SK-N-SH (cell line): ENCODE results near the gene EPHA5. TPM values are rescaled to one million over a fixed set of nuclear protein-coding genes. Genes with fewer than 3 reads are reported as not detected.

Experiments used
- CTCF ChIA-PET: fragments of 300-600, 350-600 bp; formaldehyde crosslinking; extraction: SDS; loops from one replicate; lab custom pipeline; 2021; lab: Yijun Ruan, JAX
- POLR2A ChIA-PET: fragments of 350-600 bp; sonication (Branson Sonifier 250); formaldehyde crosslinking; extraction: SDS; loops from one replicate; lab custom pipeline; 2020; ENCODE audit warnings: antibody characterized with exemption, inconsistent platforms; lab: Yijun Ruan, JAX
- DNase-seq: peaks from one replicate; pipeline ENCODE4 v3.0.0; 2012
- H2AFZ ChIP-seq: fragments of 200-600 bp; sonication (generic); 2 replicates; pipeline ENCODE4 v1.8.1; 2016; ENCODE audit warnings: antibody characterized with exemption, mild to moderate bottlenecking, low read depth
- H3F3A ChIP-seq: fragments of 200-600 bp; sonication (generic); replicated peaks from 2 replicates; pipeline ENCODE3; 2016; ENCODE audit warnings: antibody characterized with exemption, mild to moderate bottlenecking; ENCODE audit not compliant: insufficient read depth
- H3K27ac ChIP-seq, 2 experiments: fragments of 200-500 bp in 1 of 2; fragments of 200-600 bp in 1 of 2; sonication (Bioruptor generic) in 1 of 2; sonication (generic), shearing (Covaris generic) in 1 of 2; 2 replicates each; pipeline versions ENCODE4 v1.5.1 to v1.6.1; 2014 to 2016; ENCODE audit warnings: low read depth in 2 of 2, inconsistent platforms in 1 of 2, low read length in 1 of 2, mild to moderate bottlenecking in 1 of 2, mixed read lengths in 1 of 2
- H3K27me3 ChIP-seq: fragments of 200-600 bp; sonication (generic), shearing (Covaris generic); 2 replicates; pipeline ENCODE4 v1.6.1; 2016; ENCODE audit warnings: mixed run types; ENCODE audit not compliant: insufficient read depth
- H3K36me3 ChIP-seq, 2 experiments: fragments of 200-500 bp in 1 of 2; fragments of 200-600 bp in 1 of 2; sonication (Bioruptor generic) in 1 of 2; sonication (generic) in 1 of 2; replicated peaks in 1 of 2; 2 replicates each; pipeline versions ENCODE3 to v1.5.1; 2014 to 2016; ENCODE audit warnings: low read length in 1 of 2, mild to moderate bottlenecking in 1 of 2; ENCODE audit not compliant: insufficient read depth in 2 of 2, control insufficient read depth in 1 of 2
- H3K4me1 ChIP-seq, 2 experiments: fragments of 200-500 bp in 1 of 2; fragments of 200-600 bp in 1 of 2; sonication (Bioruptor generic) in 1 of 2; sonication (generic), shearing (Covaris generic) in 1 of 2; 2 replicates each; pipeline versions ENCODE4 v1.5.1 to v1.6.1; 2014 to 2016; ENCODE audit warnings: low read depth in 1 of 2, low read length in 1 of 2, mixed run types in 1 of 2; ENCODE audit not compliant: insufficient read depth in 2 of 2, control insufficient read depth in 1 of 2
- H3K4me2 ChIP-seq: fragments of 200-600 bp; sonication (generic), shearing (Covaris generic); 2 replicates; pipeline ENCODE4 v1.6.1; 2017; ENCODE audit warnings: mixed run types
- H3K4me3 ChIP-seq, 2 experiments: fragments of 200-500 bp in 1 of 2; fragments of 200-600 bp in 1 of 2; sonication (Bioruptor generic) in 1 of 2; sonication (generic), shearing (Covaris generic) in 1 of 2; 2 replicates each; pipeline versions ENCODE4 v1.5.1 to v1.8.1; 2014 to 2016; ENCODE audit warnings: low read depth in 2 of 2, inconsistent platforms in 1 of 2, low read length in 1 of 2, mild to moderate bottlenecking in 1 of 2, mixed read lengths in 1 of 2, moderate library complexity in 1 of 2
- H3K79me2 ChIP-seq: fragments of 200-600 bp; sonication (generic); 2 replicates; pipeline ENCODE4 v1.8.1; 2017; ENCODE audit warnings: mild to moderate bottlenecking; ENCODE audit not compliant: insufficient read depth
- H3K9ac ChIP-seq: fragments of 200-600 bp; sonication (generic); 2 replicates; pipeline ENCODE4 v1.6.1; 2017; ENCODE audit warnings: mixed run types
- H3K9me2 ChIP-seq: fragments of 200-600 bp; sonication (generic); 2 replicates; pipeline ENCODE4 v1.6.1; 2017; ENCODE audit warnings: mixed run types
- H3K9me3 ChIP-seq: fragments of 200-600 bp; sonication (generic); 2 replicates; pipeline ENCODE4 v1.6.1; 2017; ENCODE audit warnings: mixed run types, mild to moderate bottlenecking, moderate library complexity
- H4K20me1 ChIP-seq: fragments of 200-600 bp; sonication (generic); 2 replicates; pipeline ENCODE4 v1.6.1; 2017; ENCODE audit warnings: mild to moderate bottlenecking, mixed run types; ENCODE audit not compliant: insufficient read depth
- CHD2 ChIP-seq: fragments of 150-350 bp; IDR thresholded peaks from 2 replicates; pipeline ENCODE4 v1.6.1; 2018; ENCODE audit warnings: low read length; ENCODE audit not compliant: partially characterized antibody
- CTCF ChIP-seq: fragments of 200-600 bp; sonication (generic); IDR thresholded peaks from 2 replicates; pipeline ENCODE4 v1.6.1; 2017; ENCODE audit warnings: antibody characterized with exemption, mild to moderate bottlenecking, moderate library complexity
- ELF1 ChIP-seq: IDR thresholded peaks from 2 replicates; pipeline ENCODE4 v1.4.0; 2012
- EP300 ChIP-seq, 2 experiments: IDR thresholded peaks; 2 replicates each; pipeline versions ENCODE4 v1.4.0 to v1.6.1; 2012; ENCODE audit warnings: borderline replicate concordance in 1 of 2, low read depth in 1 of 2, low read length in 1 of 2
- EZH2phosphoT487 ChIP-seq: fragments of 200-600 bp; sonication (generic); IDR thresholded peaks from 2 replicates; pipeline ENCODE4 v1.6.1; 2017; ENCODE audit warnings: low read depth, mixed run types, mild to moderate bottlenecking, antibody characterized with exemption, moderate library complexity, borderline replicate concordance
- FOSL2 ChIP-seq: IDR thresholded peaks from 2 replicates; pipeline ENCODE4 v1.4.0; 2012; ENCODE audit warnings: low read depth, mild to moderate bottlenecking, moderate library complexity, borderline replicate concordance
- FOXJ3 ChIP-seq: sonication (generic); formaldehyde crosslinking; IDR thresholded peaks from 2 replicates; pipeline ENCODE4 v1.5.1; 2020; ENCODE audit warnings: mild to moderate bottlenecking, missing genetic modification reagents
- FOXM1 ChIP-seq: IDR thresholded peaks from 2 replicates; pipeline ENCODE4 v1.4.0; 2012; ENCODE audit warnings: low read depth, mild to moderate bottlenecking
- GABPA ChIP-seq: IDR thresholded peaks from 2 replicates; pipeline ENCODE4 v1.4.0; 2012; ENCODE audit warnings: low read depth, mild to moderate bottlenecking
- GATA2 ChIP-seq: sonication (generic); formaldehyde crosslinking; IDR thresholded peaks from 2 replicates; pipeline ENCODE4 v1.5.0; 2020; ENCODE audit warnings: mild to moderate bottlenecking, missing genetic modification reagents
- JUND ChIP-seq: IDR thresholded peaks from 2 replicates; pipeline ENCODE4 v1.4.0; 2012
- MXI1 ChIP-seq: IDR thresholded peaks from 2 replicates; pipeline ENCODE4 v1.6.1; 2012; ENCODE audit warnings: mild to moderate bottlenecking, low read depth, low read length, improper control_type of control experiment
- NFIC ChIP-seq: IDR thresholded peaks from 2 replicates; pipeline ENCODE4 v1.4.0; 2012; ENCODE audit warnings: borderline replicate concordance
- NRF1 ChIP-seq: IDR thresholded peaks from 2 replicates; pipeline ENCODE4 v1.6.1; 2012; ENCODE audit warnings: low read depth, mild to moderate bottlenecking, low read length
- PBX3 ChIP-seq: IDR thresholded peaks from 2 replicates; pipeline ENCODE4; 2012
- RAD21 ChIP-seq: IDR thresholded peaks from 2 replicates; pipeline ENCODE4 v1.6.1; 2012; ENCODE audit warnings: mild to moderate bottlenecking, low read length
- RCOR1 ChIP-seq: fragments of 150-350 bp; IDR thresholded peaks from 2 replicates; pipeline ENCODE4 v1.6.1; 2017; ENCODE audit warnings: antibody characterized with exemption, low read length
- SIN3A ChIP-seq: IDR thresholded peaks from 2 replicates; pipeline ENCODE4 v1.6.1; 2012; ENCODE audit warnings: low read depth, mild to moderate bottlenecking, low read length, moderate library complexity, borderline replicate concordance
- SMC3 ChIP-seq: IDR thresholded peaks from 2 replicates; pipeline ENCODE4 v1.6.1; 2012; ENCODE audit warnings: low read depth, low read length, improper control_type of control experiment
- TAF1 ChIP-seq: IDR thresholded peaks from 2 replicates; pipeline ENCODE4 v1.6.1; 2012; ENCODE audit warnings: low read depth, mild to moderate bottlenecking, low read length, moderate library complexity, borderline replicate concordance
- TCF12 ChIP-seq: IDR thresholded peaks from 2 replicates; pipeline ENCODE4 v1.4.0; 2012
- TEAD4 ChIP-seq: IDR thresholded peaks from 2 replicates; pipeline ENCODE4 v1.4.0; 2012; ENCODE audit warnings: mild to moderate bottlenecking, borderline replicate concordance; ENCODE audit not compliant: insufficient read depth
- USF1 ChIP-seq: IDR thresholded peaks from 2 replicates; pipeline ENCODE4 v1.4.0; 2012; ENCODE audit warnings: low read depth, borderline replicate concordance
- whole genome bisulfite sequencing: methylation state at CpG from one replicate; pipeline ENCODE4 v1.1.6; 2017; ENCODE audit warnings: low lambda C conversion rate; 5-methylcytosine and 5-hydroxymethylcytosine counted together
- polyA plus RNA-seq, 3 experiments: library from polyadenylated mRNA; depleted of rRNA; stranded (reverse); fragments of >200 nt; gene quantifications; 2 replicates each; pipeline ENCODE4 v1.2.3, GENCODE V29; 2012
- TF ChIP-seq, protein P1 (sequence below): fragments of 150-350 bp; IDR thresholded peaks from 2 replicates; pipeline ENCODE4 v1.6.1; 2016; ENCODE audit warnings: mild to moderate bottlenecking, low read depth, low read length
- TF ChIP-seq, protein P2 (sequence below): fragments of 150-350 bp; IDR thresholded peaks from 2 replicates; pipeline ENCODE4 v1.6.1; 2017; ENCODE audit warnings: antibody characterized with exemption, low read length, low read depth, borderline replicate concordance

Gene EPHA5
- polyA plus RNA-seq, 1 of the 3 experiments (the other 2 are of a cell fraction) = not detected

- Histone ChIP-seq H3K4me3 (no peak overlapping the region), H3K27me3 (no peaks in the 10 kb centered on the region), H3K9me3 (no peaks in the 10 kb centered on the region; the same call in 1 of the 2 replicates), H2AFZ (no peak overlapping the region), H3K4me1 (no peaks in the 10 kb centered on the region), H3K9me2 (no peaks in the 10 kb centered on the region), H3F3A (no peaks in the 10 kb centered on the region), H3K9ac (no peak overlapping the region), H3K27ac (no peak overlapping the region), H3K36me3 (no peaks in the 10 kb centered on the region), H4K20me1 (no peaks in the 10 kb centered on the region), H3K79me2 (no peaks in the 10 kb centered on the region), H3K4me2 (no peak overlapping the region)
- ChIA-PET POLR2A (no interaction called here), CTCF (interaction anchor here (0.6 kb wide), 1 partner anchor 204 kb away, joined by 3 read pairs; no protein-coding TSS in a partner anchor)
- 0% methylated on average over 1 of the region's 1 CpG for WGBS
- no peak for DNase-seq
- TF ChIP-seq SIN3A (no peak), FOSL2 (no peak), TEAD4 (no peak), ELF1 (no peak), EP300 (IDR thresholded peaks at IDR 0.05; ENCODE audit: borderline replicate concordance in 1 of 2, low read depth in 1 of 2, low read length in 1 of 2) (no peak), NRF1 (no peak), MXI1 (no peak), RCOR1 (no peak), NFIC (no peak), TCF12 (no peak), CHD2 (no peak), FOXJ3 (no peak), JUND (no peak), CTCF (no peak)
- TF ChIP-seq, protein P1, sequence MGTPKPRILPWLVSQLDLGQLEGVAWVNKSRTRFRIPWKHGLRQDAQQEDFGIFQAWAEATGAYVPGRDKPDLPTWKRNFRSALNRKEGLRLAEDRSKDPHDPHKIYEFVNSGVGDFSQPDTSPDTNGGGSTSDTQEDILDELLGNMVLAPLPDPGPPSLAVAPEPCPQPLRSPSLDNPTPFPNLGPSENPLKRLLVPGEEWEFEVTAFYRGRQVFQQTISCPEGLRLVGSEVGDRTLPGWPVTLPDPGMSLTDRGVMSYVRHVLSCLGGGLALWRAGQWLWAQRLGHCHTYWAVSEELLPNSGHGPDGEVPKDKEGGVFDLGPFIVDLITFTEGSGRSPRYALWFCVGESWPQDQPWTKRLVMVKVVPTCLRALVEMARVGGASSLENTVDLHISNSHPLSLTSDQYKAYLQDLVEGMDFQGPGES = no peak
Observed at GRCh38 chr4:65482410-65482809, 187.9 kb downstream of the EPHA5 start.

DNA sequence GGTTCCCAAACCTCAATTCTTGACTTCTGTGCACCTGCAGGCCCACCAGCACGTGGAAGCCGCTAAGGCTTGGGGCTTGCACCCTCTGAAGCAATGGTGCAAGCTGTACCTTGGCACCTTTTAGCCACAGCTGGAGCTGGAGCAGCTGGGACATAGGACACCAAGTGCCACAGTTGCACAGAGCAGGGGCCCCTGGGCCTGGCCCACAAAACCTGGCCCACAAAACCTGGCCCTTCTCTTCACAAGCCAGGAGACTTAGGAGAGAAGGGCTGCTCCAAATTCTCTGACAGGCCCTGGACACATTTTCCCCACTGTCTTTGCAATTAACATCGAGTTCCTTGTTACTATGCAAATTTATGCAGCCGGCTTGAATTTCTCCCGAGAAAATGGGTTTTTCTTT, 197.8 kb downstream of the EPHA5 start:
- CTCF ChIA-PET = no interaction called here
- TF ChIP-seq TEAD4 (no peak), NRF1 (no peak), EP300 (IDR thresholded peaks at IDR 0.05; ENCODE audit: borderline replicate concordance in 1 of 2, low read depth in 1 of 2, low read length in 1 of 2) (no peak), EZH2phosphoT487 (no peak), GABPA (no peak), GATA2 (CRISPR knock-in tag) (no peak), RCOR1 (no peak), FOXJ3 (no peak), ELF1 (no peak), TCF12 (no peak), FOXM1 (no peak), SMC3 (no peak), RAD21 (no peak), TAF1 (no peak), PBX3 (no peak), USF1 (no peak)
- TF ChIP-seq, protein P2, sequence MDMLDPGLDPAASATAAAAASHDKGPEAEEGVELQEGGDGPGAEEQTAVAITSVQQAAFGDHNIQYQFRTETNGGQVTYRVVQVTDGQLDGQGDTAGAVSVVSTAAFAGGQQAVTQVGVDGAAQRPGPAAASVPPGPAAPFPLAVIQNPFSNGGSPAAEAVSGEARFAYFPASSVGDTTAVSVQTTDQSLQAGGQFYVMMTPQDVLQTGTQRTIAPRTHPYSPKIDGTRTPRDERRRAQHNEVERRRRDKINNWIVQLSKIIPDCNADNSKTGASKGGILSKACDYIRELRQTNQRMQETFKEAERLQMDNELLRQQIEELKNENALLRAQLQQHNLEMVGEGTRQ = no peak

More for the DNA sequence above, 197.8 kb downstream of the EPHA5 start:
- Histone ChIP-seq H3K27me3 (no peaks in the 10 kb centered on the region), H2AFZ (no peak overlapping the region), H3K9ac (no peak overlapping the region), H3F3A (no peaks in the 10 kb centered on the region), H3K79me2 (no peaks in the 10 kb centered on the region), H4K20me1 (no peaks in the 10 kb centered on the region), H3K9me3 (no peaks in the 10 kb centered on the region), H3K4me1 (no peaks in the 10 kb centered on the region), H3K27ac (no peak overlapping the region), H3K9me2 (no peaks in the 10 kb centered on the region), H3K4me2 (no peak overlapping the region), H3K36me3 (no peaks in the 10 kb centered on the region), H3K4me3 (no peak overlapping the region)
- POLR2A ChIA-PET = no interaction called here
- no peak for DNase-seq
- 15% methylated on average over 4 of the region's 5 CpGs for WGBS
